Measurements from ENCODE around the gene MAN1C1.

Gene MAN1C1

DNA sequence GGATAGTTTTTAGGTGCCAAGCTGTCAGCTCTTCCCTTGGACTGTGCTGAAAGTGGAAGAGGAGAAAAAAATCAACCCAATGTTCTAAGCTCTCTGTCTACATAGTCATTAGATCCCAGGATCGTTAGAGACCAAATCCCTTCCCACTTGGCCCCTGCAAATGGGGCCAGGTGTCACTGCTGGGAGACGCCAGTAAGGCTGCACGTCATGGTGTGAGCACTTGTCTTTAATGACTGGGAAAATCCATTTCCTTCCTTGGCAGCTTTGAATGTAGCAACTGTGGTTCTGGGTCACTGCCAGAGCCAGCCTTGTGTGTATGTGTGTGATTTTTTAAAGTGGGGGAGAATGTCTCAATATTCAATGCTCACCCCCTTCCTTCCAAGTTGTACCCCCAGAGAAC is 59.9 kb downstream of the MAN1C1 start:
- DNase-seq (ENCODE audit: low read depth in 1 of 2, low spot score in 1 of 2) = no peak

DNA sequence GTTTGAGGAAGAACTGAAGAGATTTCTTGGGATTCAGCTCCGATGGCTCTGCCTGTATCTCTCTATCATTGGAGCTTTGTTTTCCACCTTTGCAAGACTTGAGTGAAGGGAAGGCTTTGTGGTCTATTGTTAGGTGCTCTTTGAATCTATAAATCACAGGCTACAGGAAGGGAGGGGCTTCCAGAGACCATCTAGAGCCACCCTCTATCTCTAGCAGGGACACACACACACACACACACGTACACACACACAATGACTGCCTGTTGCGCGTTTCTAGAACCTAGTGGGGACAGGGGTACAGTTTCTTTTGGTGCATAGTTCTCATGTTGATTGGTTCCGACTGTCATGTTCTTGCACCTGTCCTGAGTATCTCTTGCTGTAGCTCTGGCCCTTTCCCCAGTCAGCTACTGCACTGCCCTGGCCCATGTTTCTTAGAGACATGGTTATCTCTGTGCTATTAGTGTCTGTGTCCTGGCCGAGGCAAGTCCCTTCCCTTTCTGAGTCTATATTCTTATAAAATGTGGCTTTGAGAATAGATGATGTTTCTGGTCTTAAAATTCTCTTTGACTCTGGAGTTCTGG is 60.7 kb downstream of the MAN1C1 start:
- DNase-seq (ENCODE audit: low read depth in 1 of 2, low spot score in 1 of 2) = no peak

DNA sequence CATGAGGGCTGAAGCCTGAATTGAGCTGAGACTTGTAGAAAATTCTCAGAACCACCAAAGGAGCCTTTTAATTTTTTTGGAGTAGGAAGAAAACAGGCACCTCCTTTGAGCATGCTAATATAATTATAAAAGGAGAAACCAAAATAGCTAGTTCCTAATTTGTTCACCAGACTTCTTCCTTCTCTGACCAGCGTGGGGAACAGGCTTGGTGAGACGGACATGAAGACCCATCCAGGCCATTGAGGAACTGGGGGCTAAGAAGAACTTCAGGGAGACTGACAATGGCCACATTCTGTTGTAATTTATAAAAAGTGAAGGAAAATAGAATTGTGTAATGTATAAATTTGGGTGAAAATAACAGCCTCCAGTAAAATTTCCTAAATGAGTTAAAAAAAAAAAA is 62.6 kb downstream of the MAN1C1 start:
- DNase-seq (ENCODE audit: low read depth in 1 of 2, low spot score in 1 of 2) = no peak

- no peak for DNase-seq (ENCODE audit: low read depth in 1 of 2, low spot score in 1 of 2)
Observed at GRCh38 chr1:25680701-25681100, 64.1 kb downstream of the MAN1C1 start.

- no peak for DNase-seq (ENCODE audit: low read depth in 1 of 2, low spot score in 1 of 2)
Observed at GRCh38 chr1:25682059-25682601, 65.5 kb downstream of the MAN1C1 start.

DNA sequence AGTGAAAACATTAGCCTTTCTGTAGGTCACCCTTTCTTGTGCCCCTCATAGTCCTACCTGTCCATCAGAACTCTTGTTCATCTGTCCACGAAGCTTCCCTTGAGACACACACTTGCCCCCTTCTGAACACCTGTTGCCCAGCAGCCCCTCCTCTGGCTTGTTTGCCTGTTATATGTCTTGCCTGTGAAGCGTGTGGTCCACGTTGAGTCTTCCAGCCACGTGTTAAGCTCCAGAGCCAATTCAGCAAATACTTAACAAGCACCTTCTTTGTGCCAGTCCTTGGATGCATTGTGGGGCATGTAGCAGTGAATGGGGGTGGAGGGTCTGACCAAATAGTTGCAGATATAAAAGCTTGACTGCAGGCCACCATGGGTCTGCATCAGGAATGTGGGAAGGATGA is 66.6 kb downstream of the MAN1C1 start:
- DNase-seq (ENCODE audit: low read depth in 1 of 2, low spot score in 1 of 2) = no peak

DNA sequence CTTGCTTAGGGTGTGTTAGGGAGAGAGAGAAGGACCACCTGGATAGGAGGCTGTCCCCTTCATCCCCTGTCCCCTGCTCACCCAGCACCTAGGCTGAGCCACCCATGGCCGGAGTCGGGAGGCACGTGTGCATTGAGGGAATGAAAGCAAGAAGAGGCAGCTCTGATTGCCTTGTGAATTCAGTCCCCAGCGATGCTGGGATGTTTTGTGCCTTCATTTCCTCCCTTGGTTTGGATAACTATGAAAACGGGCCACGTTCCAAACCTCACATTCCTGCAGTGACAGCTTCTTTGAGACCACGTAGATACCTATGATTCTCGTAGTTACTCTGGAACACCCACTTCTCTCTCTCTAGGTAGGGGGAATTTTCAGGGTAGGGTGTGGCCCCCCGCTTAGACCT is 67.1 kb downstream of the MAN1C1 start:
- no peak for DNase-seq (ENCODE audit: low read depth in 1 of 2, low spot score in 1 of 2)

DNA sequence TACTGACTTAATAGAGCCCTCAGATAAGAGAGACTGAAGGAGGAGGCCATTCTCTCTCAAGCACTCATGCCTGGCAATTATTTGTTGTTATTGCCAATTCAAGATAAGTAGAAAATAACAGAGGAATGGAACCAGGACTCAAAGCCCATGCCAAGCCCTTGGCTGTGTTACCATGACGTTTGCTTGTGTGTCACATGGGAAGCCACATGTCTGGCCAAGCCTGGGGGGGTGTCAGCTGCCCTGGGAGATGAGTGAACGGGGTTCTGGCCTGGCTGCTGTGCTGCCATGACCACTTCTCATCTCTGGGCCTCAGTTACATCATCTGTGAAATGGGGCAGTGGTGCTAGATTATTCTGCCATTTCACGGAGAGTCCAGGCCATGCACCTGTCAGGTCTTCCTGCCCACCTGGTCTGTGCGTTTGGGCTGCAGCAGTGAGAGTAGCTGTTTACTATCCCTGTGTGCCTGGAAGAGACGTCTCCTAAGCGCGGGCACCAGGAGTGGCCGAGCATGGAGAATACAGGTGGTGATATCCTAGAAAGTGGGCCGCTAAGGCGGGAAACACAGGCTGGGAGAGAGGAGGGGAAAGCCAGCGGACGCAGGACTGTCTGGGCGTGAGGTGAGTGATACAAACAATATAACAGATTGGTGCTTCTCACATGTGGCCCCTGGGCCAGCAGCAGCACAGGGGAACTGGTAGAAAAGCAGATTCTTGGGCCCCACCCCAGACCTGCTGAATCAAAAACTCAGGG is 67.8 kb downstream of the MAN1C1 start:
- DNase-seq (ENCODE audit: low read depth in 1 of 2, low spot score in 1 of 2) = no peak

DNA sequence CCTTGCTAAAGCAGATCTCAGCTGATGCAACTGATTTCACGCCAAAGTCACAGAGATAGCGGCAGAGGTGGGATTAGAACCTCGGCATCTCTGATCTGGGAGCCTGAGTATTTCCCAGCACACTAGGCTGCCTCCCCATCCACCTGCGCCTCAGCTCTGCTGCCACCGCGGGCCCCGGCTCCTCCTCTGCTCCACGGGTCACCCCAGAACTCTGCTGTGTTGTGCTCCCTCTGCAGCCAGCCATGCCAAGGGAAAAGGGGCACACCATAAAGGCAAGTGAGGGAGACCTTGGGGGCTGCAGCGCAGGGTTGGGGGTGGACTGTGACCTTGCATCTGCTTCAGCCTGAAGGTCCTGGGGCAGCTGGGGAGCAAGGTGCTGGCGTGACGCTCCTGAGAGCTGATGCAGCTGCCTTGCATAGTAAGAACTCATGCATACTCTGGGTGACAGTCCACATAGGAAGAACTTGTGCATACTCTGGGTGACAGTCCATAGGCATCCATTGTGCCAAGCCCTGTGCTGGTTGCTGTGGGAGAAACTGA is 68.7 kb downstream of the MAN1C1 start:
- DNase-seq (ENCODE audit: low read depth in 1 of 2, low spot score in 1 of 2) = no peak

DNA sequence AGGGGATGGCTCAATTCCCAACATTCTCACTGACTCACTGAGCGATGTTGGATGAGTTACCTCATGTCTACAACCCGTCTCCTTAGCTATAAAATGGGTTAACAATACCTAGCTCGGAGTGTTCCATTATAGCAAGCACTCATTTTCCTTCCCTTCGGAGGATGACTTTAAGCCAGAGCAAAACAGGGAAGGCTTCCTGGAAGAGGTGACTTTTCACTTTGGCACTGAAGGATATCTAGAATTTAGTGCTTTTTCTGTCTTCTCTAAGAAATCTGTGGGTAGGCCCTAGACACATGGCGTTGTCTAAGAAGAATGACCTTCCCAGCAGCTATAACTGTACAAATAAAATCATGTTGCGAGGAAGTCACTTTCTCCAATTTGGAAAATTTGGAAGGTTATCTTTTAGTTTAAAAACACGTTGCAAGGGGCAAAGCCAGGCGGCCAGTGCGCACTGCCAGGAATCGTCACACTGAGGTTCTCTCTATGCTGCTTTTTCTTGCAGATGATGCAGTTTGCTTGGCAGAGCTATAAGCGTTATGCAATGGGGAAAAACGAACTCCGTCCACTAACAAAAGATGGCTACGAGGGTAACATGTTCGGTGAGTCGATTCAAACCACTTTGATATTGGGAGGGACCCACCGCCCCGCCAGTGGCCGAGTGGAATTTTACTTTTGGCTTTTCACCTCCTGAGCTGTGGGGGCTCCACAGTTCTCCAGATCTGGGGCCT is 69.5 kb downstream of the MAN1C1 start:
- no peak for DNase-seq (ENCODE audit: low read depth in 1 of 2, low spot score in 1 of 2)

GRCh38 chr1:25687221-25688017 is 70.8 kb downstream of the MAN1C1 start:
- DNase-seq (ENCODE audit: low read depth in 1 of 2, low spot score in 1 of 2) = no peak

DNA sequence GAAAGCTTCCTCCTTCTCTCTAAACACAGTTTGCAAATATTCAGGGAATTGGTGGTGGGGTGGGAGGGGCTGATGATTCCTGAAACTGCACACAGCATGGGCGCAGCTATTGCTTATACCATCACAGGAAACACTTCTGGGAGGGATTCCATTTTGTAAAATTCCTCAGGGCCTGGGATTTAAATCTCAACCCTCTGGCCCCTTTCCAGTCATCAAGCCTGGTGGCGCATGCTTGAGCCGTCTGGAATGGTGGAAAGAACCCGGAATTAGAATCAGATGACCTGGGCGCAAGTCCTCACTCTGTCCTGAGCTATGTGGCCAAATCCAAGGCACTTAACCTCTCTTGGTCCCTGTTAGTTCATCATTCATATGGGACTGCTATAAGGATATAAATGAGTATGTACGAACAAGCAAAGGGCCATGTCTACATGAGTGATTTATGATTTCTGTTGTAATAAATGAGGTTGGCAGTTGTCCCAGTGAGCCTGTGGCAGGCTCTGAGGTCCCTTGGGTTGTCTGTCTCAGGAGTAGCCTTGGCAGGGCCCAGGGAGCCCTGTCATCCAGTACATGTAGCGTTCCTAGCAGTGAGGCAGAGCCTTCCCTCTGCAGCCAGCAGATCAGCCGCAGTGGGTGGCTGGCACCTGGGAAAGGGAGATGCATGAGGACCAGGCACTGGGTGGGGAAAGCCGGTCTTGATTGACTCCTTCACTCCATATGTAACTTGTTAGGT is 72.0 kb downstream of the MAN1C1 start:
- DNase-seq (ENCODE audit: low read depth in 1 of 2, low spot score in 1 of 2) = no peak

DNA sequence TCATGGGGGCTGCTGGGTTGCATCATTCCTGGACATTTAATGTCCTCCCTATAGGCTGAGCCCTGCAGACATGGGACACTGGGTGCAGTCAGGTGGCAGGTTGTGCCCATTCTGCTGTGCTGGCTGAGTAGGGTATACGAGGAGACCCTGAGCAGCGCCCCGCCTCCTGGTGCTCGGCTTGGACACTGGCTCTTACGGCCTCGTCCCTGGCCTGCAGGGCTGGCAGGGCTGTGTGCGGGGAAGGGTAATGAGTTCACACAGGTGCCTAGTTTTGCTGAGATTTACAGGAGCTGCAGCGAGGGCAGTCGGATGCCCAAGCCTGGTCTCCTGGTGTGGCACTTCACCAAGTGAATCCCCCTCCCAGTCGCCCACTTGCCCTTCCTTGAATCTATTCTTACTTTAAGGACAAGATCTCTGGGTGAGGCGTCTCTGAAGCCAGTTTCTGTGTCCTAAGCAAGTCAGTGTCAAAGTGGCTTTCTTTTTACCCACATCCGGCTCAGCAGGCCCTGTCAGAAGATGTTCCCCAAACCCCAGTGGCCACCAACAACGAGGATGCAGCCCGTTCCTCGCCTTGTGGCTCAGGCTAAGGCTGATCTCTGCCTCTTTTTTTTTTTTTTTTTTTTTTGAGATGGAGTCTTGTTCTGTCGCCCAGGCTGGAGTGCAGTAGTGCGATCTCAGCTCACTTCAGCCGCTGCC is 73.2 kb downstream of the MAN1C1 start:
- no peak for DNase-seq (ENCODE audit: low read depth in 1 of 2, low spot score in 1 of 2)

GRCh38 chr1:25690396-25690956 is 73.9 kb downstream of the MAN1C1 start:
- no peak for DNase-seq (ENCODE audit: low read depth in 1 of 2, low spot score in 1 of 2)

DNA sequence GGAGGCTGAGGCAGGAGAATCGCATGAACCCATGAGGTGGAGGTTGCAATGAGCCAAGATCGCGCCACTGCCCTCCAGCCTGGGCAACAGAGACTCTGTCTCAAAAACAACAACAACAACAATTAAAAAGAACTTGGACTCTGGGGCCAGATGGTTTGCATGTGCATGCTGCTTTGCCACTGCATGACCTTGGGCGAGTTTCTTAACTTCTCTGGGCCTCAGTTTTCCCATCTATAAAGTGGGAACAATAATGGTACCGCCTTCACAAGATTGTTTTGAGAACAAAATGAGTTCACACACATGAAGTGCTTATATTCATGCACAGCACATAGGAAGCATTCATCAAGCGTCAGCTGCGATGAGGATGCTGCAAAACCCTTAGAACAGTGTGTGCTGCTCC is 74.6 kb downstream of the MAN1C1 start:
- DNase-seq (ENCODE audit: low read depth in 1 of 2, low spot score in 1 of 2) = no peak

DNA sequence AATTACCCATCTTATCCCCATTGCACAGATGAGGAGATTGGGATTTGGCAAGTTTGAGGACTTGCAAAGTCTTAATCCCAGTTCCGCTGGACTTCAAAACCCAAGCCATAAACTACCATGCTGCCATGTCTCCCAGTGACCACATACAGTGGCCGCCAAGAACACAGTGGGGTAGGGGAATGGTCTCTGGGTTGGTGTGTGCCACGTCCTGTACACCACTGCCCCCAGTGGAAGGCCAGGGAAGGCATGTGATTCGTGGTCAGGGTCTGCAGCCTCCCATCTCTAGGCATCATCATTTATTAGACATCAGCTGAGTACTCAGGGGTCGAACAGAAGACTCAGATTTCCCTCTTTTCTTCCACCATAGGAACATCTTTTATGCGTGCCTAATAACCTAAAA is 76.0 kb downstream of the MAN1C1 start:
- no peak for DNase-seq (ENCODE audit: low read depth in 1 of 2, low spot score in 1 of 2)

- no peak for DNase-seq (ENCODE audit: low read depth in 1 of 2, low spot score in 1 of 2)
Observed at GRCh38 chr1:25694167-25695007, 77.8 kb downstream of the MAN1C1 start.

DNA sequence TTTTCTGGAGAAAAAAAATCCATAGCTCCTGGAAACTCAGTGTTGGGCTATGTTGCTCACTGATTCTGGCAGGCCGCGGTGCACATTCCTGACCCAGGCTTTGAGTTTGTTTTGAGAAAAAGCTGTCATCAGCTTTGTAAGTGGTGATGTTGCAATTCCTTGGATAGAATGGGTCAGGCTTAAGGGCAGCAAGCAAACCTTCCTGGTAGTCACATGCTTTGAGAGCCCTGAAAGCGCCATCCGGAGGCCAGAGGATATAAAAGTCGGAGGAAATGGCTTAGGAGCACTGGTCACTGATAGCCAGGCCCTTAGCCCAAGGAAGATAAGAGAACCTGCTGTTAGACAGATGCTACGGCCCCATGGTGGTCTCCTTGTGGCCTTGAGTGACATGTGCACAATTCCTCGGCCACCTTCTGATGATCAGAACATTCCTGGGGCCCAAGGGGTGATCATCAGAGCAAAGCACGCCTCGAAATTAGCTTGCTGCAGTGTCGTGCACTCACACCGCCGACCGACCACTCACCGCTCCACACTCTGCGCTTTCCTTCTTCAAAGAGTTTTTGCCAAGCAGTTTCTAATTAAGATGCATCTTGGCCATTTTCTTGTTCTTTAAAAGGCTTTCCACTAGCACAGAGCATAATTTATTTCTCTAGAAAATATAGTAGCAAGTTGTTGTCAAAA is 78.6 kb downstream of the MAN1C1 start:
- no peak for DNase-seq (ENCODE audit: low read depth in 1 of 2, low spot score in 1 of 2)

Data from stimulated activated CD4-positive, alpha-beta T cell treated with anti-CD3 and anti-CD28 coated beads, Interleukin-15, amount 100 ng/mL, for 1 hour (primary cell).